BLaER1 (cell line): Measurements from ENCODE around the gene PCDHGA9.
"Not testable (repeated sequence)": the region's sequence is repeated elsewhere in the genome, so short reads cannot be mapped to it uniquely, and the experiment has no call there.

Source experiments
- H3K27ac ChIP-seq: shearing (Covaris generic); formaldehyde crosslinking; 2 replicates; pipeline ENCODE4 v1.8.1; 2022
- H3K27me3 ChIP-seq: shearing (Covaris generic); formaldehyde crosslinking; 2 replicates; pipeline ENCODE4 v1.8.1; 2022
- H3K36me3 ChIP-seq: shearing (Covaris generic); formaldehyde crosslinking; 2 replicates; pipeline ENCODE4 v1.8.1; 2022
- H3K4me1 ChIP-seq: shearing (Covaris generic); formaldehyde crosslinking; 2 replicates; pipeline ENCODE4 v1.8.1; 2022
- H3K4me2 ChIP-seq: shearing (Covaris generic); formaldehyde crosslinking; 2 replicates; pipeline ENCODE4 v1.8.1; 2022
- H3K4me3 ChIP-seq: shearing (Covaris generic); formaldehyde crosslinking; 2 replicates; pipeline ENCODE4 v1.8.1; 2022
- H3K9ac ChIP-seq: shearing (Covaris generic); formaldehyde crosslinking; 2 replicates; pipeline ENCODE4 v1.8.1; 2022
- H3K9me3 ChIP-seq: shearing (Covaris generic); formaldehyde crosslinking; 2 replicates; pipeline ENCODE4 v1.8.1; 2022
- H4K20me1 ChIP-seq: shearing (Covaris generic); formaldehyde crosslinking; 2 replicates; pipeline ENCODE4 v1.8.1; 2022
- Cebpa-rat ChIP-seq: shearing (Covaris generic); IDR thresholded peaks from 2 replicates; pipeline ENCODE4 v1.8.1; 2022

The PCDHGA9 gene

DNA sequence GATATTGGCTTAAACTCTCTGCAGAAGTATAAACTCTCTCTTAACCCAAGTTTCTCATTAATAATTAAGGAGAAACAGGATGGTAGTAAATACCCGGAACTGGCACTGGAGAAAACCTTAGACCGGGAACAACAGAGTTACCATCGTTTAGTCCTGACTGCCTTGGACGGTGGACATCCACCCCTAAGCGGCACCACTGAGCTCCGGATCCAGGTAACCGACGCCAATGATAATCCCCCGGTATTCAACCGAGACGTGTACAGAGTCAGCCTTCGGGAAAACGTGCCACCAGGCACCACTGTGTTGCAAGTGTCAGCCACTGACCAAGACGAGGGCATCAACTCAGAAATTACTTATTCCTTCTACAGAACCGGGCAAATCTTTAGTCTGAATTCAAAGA, 4.0 kb upstream of the PCDHGA9 start:
- no peak overlapping the region for H3K9ac ChIP-seq
- H3K4me3 ChIP-seq: no peak overlapping the region
- H3K4me1 ChIP-seq: no peaks in the 10 kb centered on the region
- H3K4me2 ChIP-seq: no peak overlapping the region
- no peak overlapping the region for H3K27ac ChIP-seq
- no peaks in the 10 kb centered on the region for H3K36me3 ChIP-seq
- H3K9me3 ChIP-seq: peaks cover 58% of the 10 kb centered on the region
- H3K27me3 ChIP-seq: no peaks in the 10 kb centered on the region
- H4K20me1 ChIP-seq: no peaks in the 10 kb centered on the region
- no peak for TF ChIP-seq Cebpa-rat

GRCh38 chr5:141399555-141400258, 2.9 kb upstream of the PCDHGA9 start:
- H3K4me2 ChIP-seq: no peak overlapping the region
- no peaks in the 10 kb centered on the region for H3K4me1 ChIP-seq
- no peaks in the 10 kb centered on the region for H4K20me1 ChIP-seq
- no peak overlapping the region for H3K9ac ChIP-seq
- no peaks in the 10 kb centered on the region for H3K36me3 ChIP-seq
- H3K4me3 ChIP-seq: no peak overlapping the region
- H3K9me3 ChIP-seq: peaks cover 47% of the 10 kb centered on the region
- no peak overlapping the region for H3K27ac ChIP-seq
- no peak for TF ChIP-seq Cebpa-rat
- no peaks in the 10 kb centered on the region for H3K27me3 ChIP-seq

DNA sequence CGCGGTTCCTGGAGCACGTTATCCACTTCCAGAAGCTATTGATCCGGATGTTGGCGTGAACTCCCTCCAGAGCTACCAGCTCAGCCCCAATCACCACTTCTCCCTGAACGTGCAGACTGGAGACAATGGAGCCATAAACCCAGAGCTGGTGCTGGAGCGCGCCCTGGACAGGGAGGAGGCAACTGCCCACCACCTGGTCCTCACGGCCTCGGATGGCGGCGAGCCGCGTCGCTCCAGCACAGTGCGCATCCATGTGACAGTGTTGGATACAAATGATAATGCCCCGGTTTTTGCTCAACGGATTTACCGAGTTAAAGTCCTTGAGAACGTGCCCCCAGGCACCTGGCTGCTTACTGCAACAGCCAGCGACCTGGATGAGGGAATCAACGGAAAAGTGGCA, 809 bp downstream of the PCDHGA9 start:
- Histone ChIP-seq H3K4me1 (no peaks in the 10 kb centered on the region), H3K9ac (no peak overlapping the region), H3K9me3 (peaks cover 48% of the 10 kb centered on the region), H3K36me3 (no peaks in the 10 kb centered on the region), H3K4me3 (no peak overlapping the region), H4K20me1 (no peaks in the 10 kb centered on the region), H3K4me2 (no peak overlapping the region), H3K27me3 (no peaks in the 10 kb centered on the region), H3K27ac (no peak overlapping the region)
- no peak for TF ChIP-seq Cebpa-rat

GRCh38 chr5:141407790-141408505, 5.4 kb downstream of the PCDHGA9 start, which contains the start of gene PCDHGB6:
Gene PCDHGB6 (plus strand): TSS chr5:141408021. CDS start chr5:141408203, 182 bp downstream.
- not testable (repeated sequence) for H3K4me3 ChIP-seq, H3K27ac ChIP-seq, H3K9ac ChIP-seq, H3K4me2 ChIP-seq, H4K20me1 ChIP-seq, H3K36me3 ChIP-seq, H3K27me3 ChIP-seq, H3K4me1 ChIP-seq
- H3K9me3 ChIP-seq: peaks cover 40% of the 10 kb centered on the region

DNA sequence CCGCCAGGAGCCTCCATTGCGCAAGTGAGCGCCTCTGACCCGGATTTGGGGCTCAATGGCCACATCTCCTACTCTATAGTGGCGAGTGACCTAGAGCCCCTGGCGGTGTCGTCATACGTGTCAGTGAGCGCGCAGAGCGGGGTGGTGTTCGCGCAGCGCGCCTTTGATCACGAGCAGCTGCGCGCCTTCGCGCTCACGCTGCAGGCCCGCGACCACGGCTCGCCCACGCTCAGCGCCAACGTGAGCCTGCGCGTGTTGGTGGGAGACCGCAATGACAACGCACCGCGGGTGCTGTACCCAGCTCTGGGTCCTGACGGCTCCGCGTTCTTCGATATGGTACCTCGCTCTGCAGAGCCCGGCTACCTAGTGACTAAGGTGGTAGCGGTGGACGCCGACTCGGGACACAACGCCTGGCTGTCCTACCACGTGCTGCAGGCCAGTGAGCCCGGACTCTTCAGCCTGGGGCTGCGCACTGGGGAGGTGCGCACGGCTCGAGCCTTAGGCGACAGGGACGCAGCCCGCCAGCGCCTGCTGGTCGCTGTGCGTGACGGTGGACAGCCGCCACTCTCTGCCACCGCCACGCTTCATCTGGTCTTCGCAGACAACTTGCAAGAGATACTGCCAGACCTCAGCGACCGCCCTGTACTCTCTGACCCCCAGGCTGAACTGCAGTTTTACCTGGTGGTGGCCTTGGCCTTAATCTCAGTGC, 7.2 kb downstream of the PCDHGA9 start:
- no peak overlapping the region for H3K27ac ChIP-seq
- no peak overlapping the region for H3K4me2 ChIP-seq
- peaks cover 6% of the 10 kb centered on the region; the same call in 1 of the 2 replicates for H3K4me1 ChIP-seq
- peaks cover 18% of the 10 kb centered on the region for H3K27me3 ChIP-seq
- H3K9me3 ChIP-seq: peaks cover 36% of the 10 kb centered on the region
- H4K20me1 ChIP-seq: no peaks in the 10 kb centered on the region
- no peak for TF ChIP-seq Cebpa-rat
- no peaks in the 10 kb centered on the region for H3K36me3 ChIP-seq
- no peak overlapping the region for H3K4me3 ChIP-seq
- H3K9ac ChIP-seq: no peak overlapping the region

- H3K4me3 ChIP-seq: no peak overlapping the region
- peaks cover 40% of the 10 kb centered on the region for H3K9me3 ChIP-seq
- no peak overlapping the region for H3K27ac ChIP-seq
- H4K20me1 ChIP-seq: no peaks in the 10 kb centered on the region
- H3K36me3 ChIP-seq: no peaks in the 10 kb centered on the region
- no peak for TF ChIP-seq Cebpa-rat
- peaks cover 19% of the 10 kb centered on the region for H3K4me1 ChIP-seq
- no peak overlapping the region for H3K4me2 ChIP-seq
- peaks cover 22% of the 10 kb centered on the region for H3K27me3 ChIP-seq
- no peak overlapping the region for H3K9ac ChIP-seq
Observed at GRCh38 chr5:141411575-141411974, 9.0 kb downstream of the PCDHGA9 start.

- H3K27me3 ChIP-seq: peaks cover 22% of the 10 kb centered on the region
- no peaks in the 10 kb centered on the region for H4K20me1 ChIP-seq
- H3K27ac ChIP-seq: no peak within 1 kb of the TSS
- peak within 1 kb of the TSS; percentile 74 for H3K4me2 ChIP-seq
- TF ChIP-seq Cebpa-rat: no peak
- no peaks in the 10 kb centered on the region for H3K36me3 ChIP-seq
- peaks cover 41% of the 10 kb centered on the region for H3K9me3 ChIP-seq
- peak within 1 kb of the TSS; percentile 75 for H3K9ac ChIP-seq
- peaks cover 19% of the 10 kb centered on the region for H3K4me1 ChIP-seq
- H3K4me3 ChIP-seq: peak within 1 kb of the TSS; percentile 66
Observed at GRCh38 chr5:141412854-141413539, 10.4 kb downstream of the PCDHGA9 start, which contains the start of gene PCDHGA10. Gene PCDHGA10 (plus strand): TSS chr5:141412987. CDS start chr5:141413176, 189 bp downstream.

- TF ChIP-seq Cebpa-rat: no peak
- Histone ChIP-seq H3K9ac (peak overlapping the region; percentile 75; the same call in 1 of the 2 replicates), H3K27me3 (peaks cover 22% of the 10 kb centered on the region), H3K36me3 (peaks cover 4% of the 10 kb centered on the region; the same call in 1 of the 2 replicates), H3K4me1 (peaks cover 19% of the 10 kb centered on the region), H3K4me3 (peak overlapping the region; percentile 66), H3K9me3 (peaks cover 41% of the 10 kb centered on the region), H3K4me2 (peak overlapping the region; percentile 74), H3K27ac (no peak overlapping the region), H4K20me1 (no peaks in the 10 kb centered on the region)
Observed at GRCh38 chr5:141413540-141414069, 11.0 kb downstream of the PCDHGA9 start.

DNA sequence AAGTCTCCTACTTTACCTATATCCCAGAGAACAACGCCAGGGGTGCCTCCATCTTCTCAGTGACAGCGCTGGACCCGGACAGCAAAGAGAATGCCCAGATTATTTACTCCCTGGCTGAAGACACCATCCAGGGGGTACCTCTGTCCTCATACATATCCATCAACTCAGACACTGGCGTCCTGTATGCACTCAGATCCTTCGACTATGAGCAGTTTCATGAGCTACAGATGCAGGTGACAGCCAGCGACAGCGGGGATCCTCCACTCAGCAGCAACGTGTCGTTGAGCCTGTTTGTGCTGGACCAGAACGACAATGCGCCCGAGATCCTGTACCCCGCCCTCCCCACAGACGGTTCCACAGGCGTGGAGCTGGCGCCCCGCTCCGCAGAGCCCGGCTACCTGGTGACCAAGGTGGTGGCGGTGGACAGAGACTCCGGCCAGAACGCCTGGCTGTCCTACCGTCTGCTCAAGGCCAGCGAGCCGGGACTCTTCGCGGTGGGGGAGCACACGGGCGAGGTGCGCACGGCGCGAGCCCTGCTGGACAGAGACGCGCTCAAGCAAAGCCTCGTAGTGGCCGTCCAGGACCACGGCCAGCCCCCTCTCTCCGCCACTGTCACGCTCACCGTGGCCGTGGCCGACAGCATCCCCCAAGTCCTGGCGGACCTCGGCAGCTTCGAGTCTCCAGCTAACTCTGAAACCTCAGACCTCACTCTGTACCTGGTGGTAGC, 12.1 kb downstream of the PCDHGA9 start:
- H3K27ac ChIP-seq: not testable (repeated sequence)
- Histone ChIP-seq H3K9me3 (peaks cover 41% of the 10 kb centered on the region), H3K27me3 (peaks cover 28% of the 10 kb centered on the region)

DNA sequence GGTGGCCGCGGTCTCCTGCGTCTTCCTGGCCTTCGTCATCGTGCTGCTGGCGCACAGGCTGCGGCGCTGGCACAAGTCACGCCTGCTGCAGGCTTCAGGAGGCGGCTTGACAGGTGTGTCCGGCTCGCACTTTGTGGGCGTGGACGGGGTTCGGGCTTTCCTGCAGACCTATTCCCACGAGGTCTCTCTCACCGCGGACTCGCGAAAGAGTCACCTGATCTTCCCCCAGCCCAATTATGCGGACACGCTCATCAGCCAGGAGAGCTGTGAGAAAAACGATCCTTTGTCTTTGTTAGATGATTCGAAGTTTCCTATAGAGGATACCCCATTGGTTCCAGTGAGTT, 12.7 kb downstream of the PCDHGA9 start:
- Histone ChIP-seq H3K27me3 (peaks cover 28% of the 10 kb centered on the region), H3K4me2 (peak overlapping the region; percentile 77), H3K36me3 (peaks cover 18% of the 10 kb centered on the region), H3K4me1 (peaks cover 19% of the 10 kb centered on the region), H3K4me3 (peak overlapping the region; percentile 48), H3K9me3 (peaks cover 41% of the 10 kb centered on the region)
- H3K27ac ChIP-seq, H4K20me1 ChIP-seq, H3K9ac ChIP-seq: not testable (repeated sequence)

More for the DNA sequence above, 12.1 kb downstream of the PCDHGA9 start:
- Histone ChIP-seq H3K4me2 (peak overlapping the region; percentile 77), H3K36me3 (peaks cover 15% of the 10 kb centered on the region), H3K4me1 (peaks cover 19% of the 10 kb centered on the region), H3K4me3 (peak overlapping the region; percentile 48)
- H3K9ac ChIP-seq, H4K20me1 ChIP-seq: not testable (repeated sequence)

DNA sequence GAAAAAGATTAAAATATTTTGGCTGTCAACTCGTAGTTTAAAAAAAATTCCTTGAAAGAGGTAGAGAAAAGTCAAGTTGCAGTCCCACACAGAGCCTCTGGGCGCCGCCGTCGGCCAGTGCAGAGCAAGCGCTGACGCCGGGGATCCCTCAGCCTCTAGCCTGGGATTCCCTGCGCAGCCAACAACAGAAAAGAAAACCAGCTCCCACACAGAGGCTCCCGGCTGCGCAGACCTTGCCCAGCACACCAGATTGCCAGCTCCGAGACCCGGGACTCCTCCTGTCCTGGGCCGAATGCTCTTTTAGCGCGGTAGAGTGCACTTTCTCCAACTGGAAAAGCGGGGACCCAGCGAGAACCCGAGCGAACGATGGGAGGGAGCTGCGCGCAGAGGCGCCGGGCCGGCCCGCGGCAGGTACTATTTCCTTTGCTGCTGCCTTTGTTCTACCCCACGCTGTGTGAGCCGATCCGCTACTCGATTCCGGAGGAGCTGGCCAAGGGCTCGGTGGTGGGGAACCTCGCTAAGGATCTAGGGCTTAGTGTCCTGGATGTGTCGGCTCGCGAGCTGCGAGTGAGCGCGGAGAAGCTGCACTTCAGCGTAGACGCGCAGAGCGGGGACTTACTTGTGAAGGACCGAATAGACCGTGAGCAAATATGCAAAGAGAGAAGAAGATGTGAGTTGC, 15.1 kb downstream of the PCDHGA9 start, which contains the start of gene PCDHGB7:
PCDHGB7 (plus strand) TSS at position 184 of the 679 bp plus-strand sequence; CDS start at position 367, 183 bp downstream.
- H3K9ac ChIP-seq, H3K27ac ChIP-seq, H4K20me1 ChIP-seq: not testable (repeated sequence)
- Histone ChIP-seq H3K4me1 (peaks cover 19% of the 10 kb centered on the region), H3K36me3 (peaks cover 23% of the 10 kb centered on the region), H3K4me2 (peak within 1 kb of the TSS; percentile 19; the same call in 1 of the 2 replicates), H3K9me3 (peaks cover 64% of the 10 kb centered on the region), H3K4me3 (peak within 1 kb of the TSS; percentile 53), H3K27me3 (peaks cover 39% of the 10 kb centered on the region)
